ENCODE measurements around the gene LARP1B.
"Not testable (repeated sequence)": the region's sequence is repeated elsewhere in the genome, so short reads cannot be mapped to it uniquely, and the experiment has no call there.

The LARP1B gene

GRCh38 chr4:128232719-128233118 is 171.6 kb downstream of the LARP1B start:
- no peaks in the 10 kb centered on the region for H3K27me3 ChIP-seq (ENCODE audit: insufficient read depth, insufficient read length)
- no peaks in the 10 kb centered on the region for H3K36me3 ChIP-seq (ENCODE audit: insufficient read depth, insufficient read length, low read length)
- no peak overlapping the region for H3K9ac ChIP-seq (ENCODE audit: insufficient read length, low read depth)
- H3K4me3 ChIP-seq (ENCODE audit: insufficient read length, low read depth), result no peak overlapping the region
- TF ChIP-seq YY1 (IDR thresholded peaks at IDR 0.05; ENCODE audit: insufficient read depth, insufficient read length), result no peak
- no peak for TF ChIP-seq SUZ12 (IDR thresholded peaks at IDR 0.05; ENCODE audit: extremely low read depth, insufficient read depth, insufficient read length)
- no peak for TF ChIP-seq ZNF274 (IDR thresholded peaks at IDR 0.05; ENCODE audit: low read depth, low read length)
- no peaks in the 10 kb centered on the region for H3K4me1 ChIP-seq (ENCODE audit: insufficient read depth, insufficient read length)
- H3K9me3 ChIP-seq (ENCODE audit: insufficient read depth, low read length), result no peaks in the 10 kb centered on the region
- no peak for DNase-seq (ENCODE audit: low read depth, low spot score)

DNA sequence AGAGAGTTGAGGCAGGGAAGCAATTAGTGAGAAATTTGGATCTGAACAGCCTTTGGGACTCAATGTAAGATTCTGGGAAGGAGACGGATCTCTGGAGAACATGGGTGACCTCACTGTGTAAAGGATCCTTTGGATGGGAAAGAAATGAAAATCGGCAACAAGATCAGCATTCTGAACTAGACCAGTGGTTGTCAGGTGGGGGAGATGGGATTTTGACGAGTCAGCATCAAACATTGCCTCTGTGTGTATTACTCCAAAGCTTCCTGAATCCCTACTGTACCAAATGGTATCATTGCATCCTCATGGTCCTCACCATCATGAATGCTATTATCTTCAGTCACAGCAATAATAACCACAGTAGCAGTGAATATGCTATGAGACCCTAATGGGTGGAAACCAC is 173.7 kb downstream of the LARP1B start:
- Histone ChIP-seq H3K9me3 (ENCODE audit: insufficient read depth, low read length) (no peaks in the 10 kb centered on the region), H3K27me3 (ENCODE audit: insufficient read depth, insufficient read length) (no peaks in the 10 kb centered on the region), H3K9ac (ENCODE audit: insufficient read length, low read depth) (no peak overlapping the region), H3K4me1 (ENCODE audit: insufficient read depth, insufficient read length) (no peaks in the 10 kb centered on the region), H3K36me3 (ENCODE audit: insufficient read depth, insufficient read length, low read length) (no peaks in the 10 kb centered on the region), H3K4me3 (ENCODE audit: insufficient read length, low read depth) (no peak overlapping the region)
- no peak for DNase-seq (ENCODE audit: low read depth, low spot score)
- TF ChIP-seq ZNF274 (IDR thresholded peaks at IDR 0.05; ENCODE audit: low read depth, low read length) (no peak), YY1 (IDR thresholded peaks at IDR 0.05; ENCODE audit: insufficient read depth, insufficient read length) (no peak), SUZ12 (IDR thresholded peaks at IDR 0.05; ENCODE audit: extremely low read depth, insufficient read depth, insufficient read length) (no peak)

DNA sequence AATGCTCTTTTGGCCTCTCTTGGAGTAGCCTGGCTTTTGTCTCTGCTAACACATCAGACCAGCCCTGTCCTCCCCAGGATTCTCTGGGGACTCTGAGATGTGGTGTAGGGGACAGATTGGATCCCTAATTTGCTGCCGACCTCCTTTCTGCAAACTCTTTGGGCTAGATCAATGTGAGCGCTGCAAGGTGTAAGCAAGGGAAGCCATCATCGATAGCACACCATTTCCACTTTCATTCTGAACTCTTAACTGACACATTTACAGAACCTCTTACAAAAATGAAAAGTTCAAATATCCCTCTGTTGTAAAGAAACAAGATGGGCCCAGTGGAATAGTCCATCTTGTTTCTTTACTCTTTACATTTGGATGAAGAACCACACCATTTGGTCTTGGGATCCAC is 179.9 kb downstream of the LARP1B start:
- Histone ChIP-seq H3K4me3 (ENCODE audit: insufficient read length, low read depth) (no peak overlapping the region), H3K36me3 (ENCODE audit: insufficient read depth, insufficient read length, low read length) (no peaks in the 10 kb centered on the region), H3K9ac (ENCODE audit: insufficient read length, low read depth) (no peak overlapping the region), H3K4me1 (ENCODE audit: insufficient read depth, insufficient read length) (no peaks in the 10 kb centered on the region), H3K27me3 (ENCODE audit: insufficient read depth, insufficient read length) (no peaks in the 10 kb centered on the region), H3K9me3 (ENCODE audit: insufficient read depth, low read length) (peaks cover 6% of the 10 kb centered on the region)
- no peak for DNase-seq (ENCODE audit: low read depth, low spot score)
- TF ChIP-seq ZNF274 (IDR thresholded peaks at IDR 0.05; ENCODE audit: low read depth, low read length) (no peak), SUZ12 (IDR thresholded peaks at IDR 0.05; ENCODE audit: extremely low read depth, insufficient read depth, insufficient read length) (no peak), YY1 (IDR thresholded peaks at IDR 0.05; ENCODE audit: insufficient read depth, insufficient read length) (no peak)

DNA sequence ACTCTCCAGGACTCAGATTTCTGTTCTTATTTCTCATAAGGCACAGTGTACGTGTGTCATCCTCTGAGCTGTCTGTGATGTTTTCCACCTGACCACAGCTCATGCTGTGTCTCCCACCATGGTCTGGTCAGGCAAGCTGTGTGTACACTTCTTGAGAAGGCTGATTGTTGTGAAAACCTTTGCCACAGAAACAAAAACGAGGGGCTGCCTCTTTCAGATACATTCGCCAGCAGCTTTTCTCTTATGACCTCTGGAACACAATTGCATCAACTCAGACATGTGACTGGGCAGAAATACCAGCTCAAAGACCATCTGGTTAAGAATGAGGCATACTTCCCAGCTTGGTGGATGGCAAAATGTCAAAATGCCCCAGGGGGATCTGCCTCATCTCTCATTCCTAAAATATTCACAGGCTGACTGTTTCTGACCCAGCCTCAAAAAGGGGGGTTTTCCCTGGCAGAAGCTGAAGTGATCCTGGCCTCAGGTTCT is 180.4 kb downstream of the LARP1B start:
- Histone ChIP-seq H3K9ac (ENCODE audit: insufficient read length, low read depth) (no peak overlapping the region), H3K36me3 (ENCODE audit: insufficient read depth, insufficient read length, low read length) (no peaks in the 10 kb centered on the region), H3K4me1 (ENCODE audit: insufficient read depth, insufficient read length) (no peaks in the 10 kb centered on the region), H3K27me3 (ENCODE audit: insufficient read depth, insufficient read length) (no peaks in the 10 kb centered on the region), H3K9me3 (ENCODE audit: insufficient read depth, low read length) (peaks cover 9% of the 10 kb centered on the region), H3K4me3 (ENCODE audit: insufficient read length, low read depth) (no peak overlapping the region)
- TF ChIP-seq SUZ12 (IDR thresholded peaks at IDR 0.05; ENCODE audit: extremely low read depth, insufficient read depth, insufficient read length), result no peak
- TF ChIP-seq ZNF274 (IDR thresholded peaks at IDR 0.05; ENCODE audit: low read depth, low read length), result no peak
- TF ChIP-seq YY1 (IDR thresholded peaks at IDR 0.05; ENCODE audit: insufficient read depth, insufficient read length), result no peak
- no peak for DNase-seq (ENCODE audit: low read depth, low spot score)

- TF ChIP-seq SUZ12 (IDR thresholded peaks at IDR 0.05; ENCODE audit: extremely low read depth, insufficient read depth, insufficient read length), result no peak
- TF ChIP-seq ZNF274 (IDR thresholded peaks at IDR 0.05; ENCODE audit: low read depth, low read length), result no peak
- no peak for TF ChIP-seq YY1 (IDR thresholded peaks at IDR 0.05; ENCODE audit: insufficient read depth, insufficient read length)
- H3K4me1 ChIP-seq (ENCODE audit: insufficient read depth, insufficient read length), result no peaks in the 10 kb centered on the region
These were observed 180.9 kb downstream of the LARP1B start for GRCh38 chr4:128241981-128242380.

GRCh38 chr4:128242601-128243000 is 181.5 kb downstream of the LARP1B start:
- DNase-seq (ENCODE audit: low read depth, low spot score), result no peak
- no peak for TF ChIP-seq YY1 (IDR thresholded peaks at IDR 0.05; ENCODE audit: insufficient read depth, insufficient read length)
- TF ChIP-seq SUZ12 (IDR thresholded peaks at IDR 0.05; ENCODE audit: extremely low read depth, insufficient read depth, insufficient read length), result no peak
- no peak for TF ChIP-seq ZNF274 (IDR thresholded peaks at IDR 0.05; ENCODE audit: low read depth, low read length)

More at GRCh38 chr4:128241981-128242380, 180.9 kb downstream of the LARP1B start:
- Histone ChIP-seq H3K4me3 (ENCODE audit: insufficient read length, low read depth) (no peak overlapping the region), H3K9ac (ENCODE audit: insufficient read length, low read depth) (no peak overlapping the region), H3K27me3 (ENCODE audit: insufficient read depth, insufficient read length) (no peaks in the 10 kb centered on the region), H3K36me3 (ENCODE audit: insufficient read depth, insufficient read length, low read length) (no peaks in the 10 kb centered on the region), H3K9me3 (ENCODE audit: insufficient read depth, low read length) (peaks cover 14% of the 10 kb centered on the region)
- DNase-seq (ENCODE audit: low read depth, low spot score), result no peak

GRCh38 chr4:128244379-128244778 is 183.3 kb downstream of the LARP1B start:
- TF ChIP-seq ZNF274 (IDR thresholded peaks at IDR 0.05; ENCODE audit: low read depth, low read length) (no peak), SUZ12 (IDR thresholded peaks at IDR 0.05; ENCODE audit: extremely low read depth, insufficient read depth, insufficient read length) (no peak)
- DNase-seq (ENCODE audit: low read depth, low spot score), result no peak

More at GRCh38 chr4:128242601-128243000, 181.5 kb downstream of the LARP1B start:
- no peaks in the 10 kb centered on the region for H3K4me1 ChIP-seq (ENCODE audit: insufficient read depth, insufficient read length)
- no peak overlapping the region for H3K4me3 ChIP-seq (ENCODE audit: insufficient read length, low read depth)
- no peak overlapping the region for H3K9ac ChIP-seq (ENCODE audit: insufficient read length, low read depth)
- H3K27me3 ChIP-seq (ENCODE audit: insufficient read depth, insufficient read length), result no peaks in the 10 kb centered on the region
- H3K9me3 ChIP-seq (ENCODE audit: insufficient read depth, low read length), result peaks cover 18% of the 10 kb centered on the region
- no peaks in the 10 kb centered on the region for H3K36me3 ChIP-seq (ENCODE audit: insufficient read depth, insufficient read length, low read length)

DNA sequence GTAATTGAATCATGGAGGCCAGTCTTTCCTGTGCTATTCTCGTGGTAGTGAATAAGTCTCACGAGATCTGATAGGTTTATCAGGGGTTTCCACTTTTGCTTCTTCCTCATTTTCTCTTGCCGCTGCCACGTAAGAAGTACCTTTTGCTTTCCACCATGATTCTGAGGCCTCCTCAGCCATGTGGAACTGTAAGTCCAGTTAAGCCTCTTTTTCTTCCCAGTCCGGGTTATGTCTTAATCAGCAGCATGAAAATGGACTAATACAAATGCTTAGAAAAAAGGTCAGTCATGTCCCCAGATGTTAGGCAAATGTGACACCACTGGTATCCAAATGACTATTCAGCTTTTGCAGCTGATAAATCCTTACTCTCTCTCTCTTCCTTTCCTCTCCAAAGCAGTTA is 184.3 kb downstream of the LARP1B start:
- not testable (repeated sequence) for DNase-seq (ENCODE audit: low read depth, low spot score); H3K9ac ChIP-seq (ENCODE audit: insufficient read length, low read depth); H3K4me1 ChIP-seq (ENCODE audit: insufficient read depth, insufficient read length); H3K36me3 ChIP-seq (ENCODE audit: insufficient read depth, insufficient read length, low read length); H3K4me3 ChIP-seq (ENCODE audit: insufficient read length, low read depth); H3K27me3 ChIP-seq (ENCODE audit: insufficient read depth, insufficient read length)
- H3K9me3 ChIP-seq (ENCODE audit: insufficient read depth, low read length), result peaks cover 45% of the 10 kb centered on the region

More at GRCh38 chr4:128244379-128244778, 183.3 kb downstream of the LARP1B start:
- Histone ChIP-seq H3K4me3 (ENCODE audit: insufficient read length, low read depth) (no peak overlapping the region), H3K9ac (ENCODE audit: insufficient read length, low read depth) (no peak overlapping the region), H3K27me3 (ENCODE audit: insufficient read depth, insufficient read length) (no peaks in the 10 kb centered on the region), H3K36me3 (ENCODE audit: insufficient read depth, insufficient read length, low read length) (no peaks in the 10 kb centered on the region), H3K4me1 (ENCODE audit: insufficient read depth, insufficient read length) (no peaks in the 10 kb centered on the region), H3K9me3 (ENCODE audit: insufficient read depth, low read length) (peaks cover 35% of the 10 kb centered on the region)

Measured in NT2/D1 (cell line).